Measurements from ENCODE around the gene GCNT1. TPM values are rescaled to one million over a fixed set of nuclear protein-coding genes. Genes with fewer than 3 reads are reported as not detected.
A peak's percentile ranks its signal among the peaks of the same experiment; 100 is the strongest.
"Not testable (repeated sequence)": the region's sequence is repeated elsewhere in the genome, so short reads cannot be mapped to it uniquely, and the experiment has no call there.

GCNT1 gene
- total RNA-seq, 1 donor from 2014 or later = 69.3 TPM

DNA sequence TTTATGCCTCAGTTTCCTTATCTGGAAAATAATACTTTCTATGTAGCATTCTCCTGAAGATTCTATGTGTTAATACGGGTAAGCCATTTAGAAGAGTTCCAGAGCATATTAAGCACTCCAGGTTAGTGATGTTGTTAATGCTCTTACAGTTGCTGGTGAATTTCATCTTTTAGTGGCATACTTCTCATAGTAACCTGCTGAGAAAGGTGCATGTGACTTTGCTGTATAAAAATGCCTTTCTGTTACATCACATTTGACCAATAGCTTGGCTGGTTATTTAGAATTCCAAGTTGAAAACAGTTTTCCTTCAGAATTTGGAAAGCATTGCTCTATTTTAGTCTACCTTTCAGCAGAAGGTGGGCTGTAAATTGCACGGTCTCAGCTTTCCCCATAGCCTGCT is 27.2 kb downstream of the GCNT1 start:
- Mint-ChIP-seq H3K4me3 (ENCODE audit: low read depth) (no peak overlapping the region), H3K36me3 (ENCODE audit: insufficient read depth) (peaks cover 16% of the 10 kb centered on the region), H3K27ac (no peak overlapping the region), H3K9me3 (ENCODE audit: low read depth) (peaks cover 7% of the 10 kb centered on the region), H3K4me1 (ENCODE audit: low read depth) (peaks cover 12% of the 10 kb centered on the region), H3K27me3 (no peaks in the 10 kb centered on the region)
- no peak for DNase-seq (ENCODE audit: low spot score, unreplicated experiment)
- TF ChIP-seq, protein P1, sequence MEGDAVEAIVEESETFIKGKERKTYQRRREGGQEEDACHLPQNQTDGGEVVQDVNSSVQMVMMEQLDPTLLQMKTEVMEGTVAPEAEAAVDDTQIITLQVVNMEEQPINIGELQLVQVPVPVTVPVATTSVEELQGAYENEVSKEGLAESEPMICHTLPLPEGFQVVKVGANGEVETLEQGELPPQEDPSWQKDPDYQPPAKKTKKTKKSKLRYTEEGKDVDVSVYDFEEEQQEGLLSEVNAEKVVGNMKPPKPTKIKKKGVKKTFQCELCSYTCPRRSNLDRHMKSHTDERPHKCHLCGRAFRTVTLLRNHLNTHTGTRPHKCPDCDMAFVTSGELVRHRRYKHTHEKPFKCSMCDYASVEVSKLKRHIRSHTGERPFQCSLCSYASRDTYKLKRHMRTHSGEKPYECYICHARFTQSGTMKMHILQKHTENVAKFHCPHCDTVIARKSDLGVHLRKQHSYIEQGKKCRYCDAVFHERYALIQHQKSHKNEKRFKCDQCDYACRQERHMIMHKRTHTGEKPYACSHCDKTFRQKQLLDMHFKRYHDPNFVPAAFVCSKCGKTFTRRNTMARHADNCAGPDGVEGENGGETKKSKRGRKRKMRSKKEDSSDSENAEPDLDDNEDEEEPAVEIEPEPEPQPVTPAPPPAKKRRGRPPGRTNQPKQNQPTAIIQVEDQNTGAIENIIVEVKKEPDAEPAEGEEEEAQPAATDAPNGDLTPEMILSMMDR (IDR thresholded peaks at IDR 0.05; ENCODE audit: unreplicated experiment) = no peak

DNA sequence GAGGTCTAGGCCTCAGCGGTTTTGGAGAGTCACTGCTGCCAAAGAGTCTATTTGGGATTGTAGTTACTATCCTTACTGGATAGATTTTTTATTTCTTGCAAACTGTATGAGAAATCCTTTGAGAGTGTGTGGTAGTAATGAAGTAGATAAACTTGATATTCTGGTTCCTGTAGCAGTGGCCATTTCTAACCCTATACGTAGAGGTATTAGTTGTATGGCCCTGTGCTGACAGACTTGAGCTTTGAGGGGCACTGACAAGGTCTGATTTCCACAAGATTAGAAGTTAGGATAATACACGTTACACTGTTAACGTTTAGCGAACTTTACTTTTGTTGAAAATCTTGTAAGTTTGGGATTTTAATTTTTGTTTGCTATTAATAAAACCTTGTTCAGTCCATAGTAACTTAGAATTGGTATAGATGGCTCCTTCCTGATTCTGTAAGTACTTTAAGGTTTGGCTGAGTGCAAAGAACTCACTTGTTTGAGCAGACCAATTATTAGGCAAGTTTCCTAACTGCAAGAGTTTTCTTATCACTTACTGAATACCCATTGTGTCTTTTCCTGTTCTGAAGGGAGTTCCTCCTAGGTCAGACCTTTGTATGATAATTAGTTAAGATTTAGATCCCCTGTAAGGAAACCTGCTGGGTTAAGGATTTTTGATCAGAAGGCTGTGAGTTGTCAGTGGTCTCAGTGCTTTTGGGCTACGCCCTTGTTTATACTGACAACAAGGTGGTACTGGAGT is 31.4 kb downstream of the GCNT1 start:
- Mint-ChIP-seq H3K36me3 (ENCODE audit: insufficient read depth) (peaks cover 46% of the 10 kb centered on the region), H3K27ac (peak overlapping the region; percentile 39), H3K4me1 (ENCODE audit: low read depth) (peaks cover 13% of the 10 kb centered on the region), H3K27me3 (no peaks in the 10 kb centered on the region), H3K9me3 (ENCODE audit: low read depth) (peaks cover 16% of the 10 kb centered on the region), H3K4me3 (ENCODE audit: low read depth) (no peak overlapping the region)
- TF ChIP-seq, protein P1 (IDR thresholded peaks at IDR 0.05; ENCODE audit: unreplicated experiment) = no peak
- no peak for DNase-seq (ENCODE audit: low spot score, unreplicated experiment)

DNA sequence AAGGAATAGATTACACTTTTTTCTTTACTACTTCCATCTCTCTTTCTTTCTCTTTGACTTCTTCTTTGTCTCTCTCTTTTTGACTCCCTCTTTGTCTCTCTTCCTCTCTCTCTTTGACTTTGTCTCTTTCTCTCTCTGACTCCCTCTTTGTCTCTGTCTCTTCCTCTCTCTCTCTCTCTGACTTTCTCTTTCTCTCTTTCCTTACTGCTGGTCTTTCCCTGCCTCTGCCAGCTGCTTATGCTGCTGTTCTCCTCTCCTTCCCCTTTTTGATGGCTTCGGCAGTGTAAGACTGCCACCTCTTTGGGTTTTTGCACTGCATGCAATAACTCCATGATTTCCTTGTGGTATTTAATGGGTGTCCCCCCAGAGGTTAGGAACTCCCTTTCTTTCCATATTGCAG is 32.1 kb downstream of the GCNT1 start:
- not testable (repeated sequence) for DNase-seq (ENCODE audit: low spot score, unreplicated experiment); H3K4me3 Mint-ChIP-seq (ENCODE audit: low read depth); H3K27ac Mint-ChIP-seq; H3K27me3 Mint-ChIP-seq
- peaks cover 47% of the 10 kb centered on the region for H3K36me3 Mint-ChIP-seq (ENCODE audit: insufficient read depth)
- peaks cover 13% of the 10 kb centered on the region for H3K4me1 Mint-ChIP-seq (ENCODE audit: low read depth)
- H3K9me3 Mint-ChIP-seq (ENCODE audit: low read depth) = peaks cover 16% of the 10 kb centered on the region

DNA sequence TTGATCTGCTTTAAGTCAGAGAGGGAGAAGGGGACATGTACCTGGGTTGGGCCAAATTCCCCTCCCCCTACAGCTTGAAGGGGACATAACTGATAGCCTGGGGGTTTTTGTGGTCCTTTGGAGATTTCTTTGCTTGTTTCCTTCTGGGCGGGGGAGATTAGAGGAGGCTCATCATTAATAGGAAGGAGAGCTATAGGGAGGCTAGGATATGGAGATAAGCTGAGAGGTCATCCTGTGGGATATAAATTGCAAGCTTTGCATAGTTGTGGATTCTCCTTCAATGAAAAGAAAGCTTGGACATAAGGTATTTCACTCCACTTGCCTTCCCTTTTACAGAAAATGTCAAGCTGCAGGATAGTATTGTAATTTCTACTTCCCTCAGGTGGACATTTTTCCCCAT is 34.5 kb downstream of the GCNT1 start:
- H3K4me3 Mint-ChIP-seq (ENCODE audit: low read depth); H3K27me3 Mint-ChIP-seq; H3K27ac Mint-ChIP-seq; DNase-seq (ENCODE audit: low spot score, unreplicated experiment): not testable (repeated sequence)
- Mint-ChIP-seq H3K36me3 (ENCODE audit: insufficient read depth) (peaks cover 49% of the 10 kb centered on the region), H3K4me1 (ENCODE audit: low read depth) (peaks cover 14% of the 10 kb centered on the region), H3K9me3 (ENCODE audit: low read depth) (peaks cover 11% of the 10 kb centered on the region)

DNA sequence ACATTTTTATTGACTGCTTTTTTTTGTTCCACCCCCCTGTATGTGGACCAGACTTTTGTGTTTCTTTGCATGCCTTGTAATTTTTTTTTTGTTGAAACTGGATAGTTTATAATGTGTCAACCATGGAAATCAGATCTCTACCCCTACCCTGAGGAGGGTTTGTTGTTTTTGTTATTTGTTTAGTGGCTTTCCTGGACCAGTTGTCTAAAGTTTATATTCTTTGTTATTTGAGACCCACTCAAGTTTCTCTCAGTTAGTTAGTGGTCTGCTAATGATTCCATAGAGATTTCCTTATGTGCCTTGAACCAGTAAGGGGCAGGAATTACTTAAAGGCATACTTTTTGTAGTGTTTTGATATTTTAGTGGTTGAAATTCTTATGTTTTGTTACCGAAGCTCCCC is 41.1 kb downstream of the GCNT1 start:
- H3K27me3 Mint-ChIP-seq = no peaks in the 10 kb centered on the region
- no peaks in the 10 kb centered on the region for H3K9me3 Mint-ChIP-seq (ENCODE audit: low read depth)
- peaks cover 11% of the 10 kb centered on the region for H3K4me1 Mint-ChIP-seq (ENCODE audit: low read depth)
- no peak for DNase-seq (ENCODE audit: low spot score, unreplicated experiment)
- H3K36me3 Mint-ChIP-seq (ENCODE audit: insufficient read depth) = peaks cover 38% of the 10 kb centered on the region
- no peak overlapping the region for H3K4me3 Mint-ChIP-seq (ENCODE audit: low read depth)
- TF ChIP-seq, protein P1 (IDR thresholded peaks at IDR 0.05; ENCODE audit: unreplicated experiment) = no peak
- no peak overlapping the region for H3K27ac Mint-ChIP-seq

DNA sequence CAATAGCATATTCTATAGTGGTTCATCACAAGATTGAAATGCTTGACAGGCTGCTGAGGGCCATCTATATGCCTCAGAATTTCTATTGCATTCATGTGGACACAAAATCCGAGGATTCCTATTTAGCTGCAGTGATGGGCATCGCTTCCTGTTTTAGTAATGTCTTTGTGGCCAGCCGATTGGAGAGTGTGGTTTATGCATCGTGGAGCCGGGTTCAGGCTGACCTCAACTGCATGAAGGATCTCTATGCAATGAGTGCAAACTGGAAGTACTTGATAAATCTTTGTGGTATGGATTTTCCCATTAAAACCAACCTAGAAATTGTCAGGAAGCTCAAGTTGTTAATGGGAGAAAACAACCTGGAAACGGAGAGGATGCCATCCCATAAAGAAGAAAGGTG is 43.8 kb downstream of the GCNT1 start:
- no peak overlapping the region for H3K4me3 Mint-ChIP-seq (ENCODE audit: low read depth)
- no peak for DNase-seq (ENCODE audit: low spot score, unreplicated experiment)
- H3K27ac Mint-ChIP-seq = no peak overlapping the region
- H3K9me3 Mint-ChIP-seq (ENCODE audit: low read depth) = no peaks in the 10 kb centered on the region
- no peaks in the 10 kb centered on the region for H3K27me3 Mint-ChIP-seq
- H3K4me1 Mint-ChIP-seq (ENCODE audit: low read depth) = peaks cover 10% of the 10 kb centered on the region
- TF ChIP-seq, protein P1 (IDR thresholded peaks at IDR 0.05; ENCODE audit: unreplicated experiment) = no peak
- H3K36me3 Mint-ChIP-seq (ENCODE audit: insufficient read depth) = peaks cover 24% of the 10 kb centered on the region

Measured in progenitor cell of endocrine pancreas (in vitro differentiated cells).